GM19239 (cell line): ENCODE results near the gene OSGIN1.

Experiments
- DNase-seq: peaks from one replicate; pipeline ENCODE4 v3.0.0; 2011; ENCODE audit warnings: low spot score; ENCODE audit not compliant: insufficient read length
- FAIRE-seq: peaks from 2 replicates; lab custom pipeline; 2011; peaks lifted over from hg19 to GRCh38; lab: Jason Lieb, UNC

Gene OSGIN1

DNA sequence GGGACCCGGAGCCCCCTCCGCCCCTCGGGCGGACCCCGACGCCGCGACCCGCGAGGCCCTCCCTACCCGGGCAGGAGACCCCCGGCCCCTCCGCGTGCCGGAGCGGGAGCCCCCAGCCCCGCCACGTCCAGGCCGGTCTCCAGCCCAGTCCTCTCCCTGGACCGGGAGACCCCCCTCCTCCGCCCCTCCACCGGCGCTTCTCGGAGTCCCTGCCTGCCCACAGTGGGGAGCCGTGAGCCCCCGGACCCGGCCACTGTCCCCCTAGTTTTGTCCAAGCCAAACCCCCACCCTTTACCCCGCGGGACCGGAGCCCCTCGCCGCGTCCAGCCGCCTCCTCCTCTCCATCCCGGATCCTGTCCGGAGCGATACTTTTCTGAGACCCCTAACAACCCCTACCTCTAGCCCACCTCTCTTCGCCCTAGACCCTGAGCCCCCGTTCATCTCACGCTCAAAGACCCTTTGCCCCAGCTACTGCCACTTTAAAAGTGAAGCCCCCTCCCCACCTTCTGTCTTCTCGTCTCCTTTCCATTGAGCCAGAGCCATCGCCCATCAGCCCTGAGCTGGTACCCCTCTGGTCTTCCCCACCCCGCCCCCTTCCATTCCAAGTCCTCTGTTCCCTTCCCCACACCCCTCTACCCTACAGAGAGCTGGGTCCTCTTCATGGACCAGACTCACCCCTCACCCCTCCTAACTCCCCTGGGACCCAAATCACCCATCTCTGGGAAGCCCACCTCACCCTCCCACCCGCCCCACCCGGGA lies 16.0 kb downstream of the OSGIN1 start:
- FAIRE-seq (no peak), DNase-seq (no peak)

DNA sequence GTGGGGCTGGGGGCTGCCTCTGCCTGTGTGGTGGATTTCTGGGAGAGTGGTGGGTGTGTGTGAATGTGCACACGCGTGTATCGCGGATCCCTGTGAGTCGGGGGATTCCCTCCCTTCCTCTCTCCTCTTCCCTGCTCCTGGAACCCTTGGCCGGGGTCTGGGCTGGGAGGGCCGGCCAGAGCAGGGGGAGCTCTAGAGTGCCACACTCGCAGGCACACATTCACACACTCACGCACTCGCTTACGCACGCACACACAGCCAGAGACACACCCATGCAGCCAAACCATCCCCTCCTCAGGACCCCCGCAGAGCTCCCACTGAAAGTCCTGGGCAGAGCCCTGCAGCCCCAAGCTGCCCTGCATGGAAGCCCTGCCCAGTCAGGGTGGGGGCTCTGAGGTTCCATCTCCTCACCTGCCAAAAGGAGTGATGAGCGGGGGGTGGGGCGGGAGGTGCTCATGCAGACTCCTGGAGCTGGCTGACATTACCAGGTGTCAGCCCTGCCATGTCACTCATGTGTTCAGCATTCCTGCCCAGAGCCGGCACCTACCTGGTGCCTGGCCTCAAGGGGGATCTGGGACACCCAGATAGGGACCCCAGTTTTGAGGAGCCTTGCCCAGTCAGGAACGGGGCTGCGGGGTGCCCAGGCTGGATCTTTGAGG lies 16.9 kb downstream of the OSGIN1 start:
- no peak for FAIRE-seq
- no peak for DNase-seq

DNA sequence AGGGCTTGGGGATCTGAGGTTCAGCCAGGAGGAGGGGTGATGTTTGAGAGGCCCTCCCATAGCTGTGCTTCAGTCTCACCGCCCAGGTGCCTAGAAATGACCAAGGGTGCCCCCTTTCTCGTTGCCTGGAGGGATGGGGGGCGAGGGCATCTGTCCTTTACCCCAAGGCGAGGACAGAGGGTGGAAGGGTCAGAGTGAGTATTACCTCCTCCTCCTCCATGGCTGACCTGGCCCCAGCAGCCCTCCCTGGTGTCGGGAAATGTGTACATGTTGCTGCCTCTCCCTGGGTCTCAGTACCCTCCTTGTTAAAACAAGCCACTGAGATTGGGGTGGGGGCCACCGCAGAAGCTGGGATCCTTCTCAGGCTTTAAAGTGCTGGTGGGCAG lies 17.4 kb downstream of the OSGIN1 start:
- no peak for DNase-seq
- FAIRE-seq = no peak

DNA sequence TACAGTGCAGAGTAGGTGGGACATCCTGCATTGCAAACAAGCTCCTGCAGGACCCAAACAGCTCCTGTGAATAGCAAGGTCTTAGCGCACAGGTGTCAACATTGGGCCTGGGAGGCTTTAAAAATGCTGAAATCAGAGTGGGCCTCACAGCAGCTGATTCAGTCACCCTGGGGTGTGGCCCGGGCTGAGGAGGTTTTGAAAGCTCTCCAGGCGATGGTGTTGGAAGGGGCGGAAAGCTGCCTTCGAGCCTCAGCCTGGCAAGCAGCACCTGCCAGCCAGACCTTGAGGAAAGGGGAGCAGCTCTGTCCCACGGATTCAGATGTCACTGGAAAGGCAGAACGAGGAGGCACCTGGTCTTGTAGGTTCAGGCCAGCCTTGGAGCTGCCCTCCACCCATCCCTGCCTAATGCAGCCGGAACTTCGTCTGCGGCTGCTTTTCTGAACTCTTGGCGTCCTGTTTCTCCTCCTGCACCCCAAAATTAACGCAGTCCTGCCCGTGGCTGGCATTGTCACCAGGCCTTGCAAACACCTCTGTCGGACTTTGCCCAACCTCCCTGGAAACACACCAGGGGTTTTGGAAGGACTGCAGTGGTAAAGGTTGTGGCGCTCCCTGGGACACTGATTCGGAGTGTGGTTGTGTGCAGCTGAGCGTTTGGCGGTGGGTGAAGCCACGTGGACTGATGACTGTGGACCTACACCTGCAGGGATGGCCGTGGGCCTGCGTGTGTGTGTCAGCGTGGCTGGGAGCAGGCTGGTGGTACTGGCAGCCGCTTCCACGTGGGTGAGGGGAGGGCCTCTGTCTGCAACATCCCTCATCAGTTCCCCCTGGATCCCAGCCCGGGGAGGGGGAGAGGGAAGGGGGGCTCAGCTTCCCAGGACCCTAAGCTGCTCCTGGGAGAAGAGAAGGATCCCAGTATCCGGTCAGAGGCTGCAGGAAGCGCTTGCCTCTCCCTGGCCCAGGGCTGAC lies 18.4 kb downstream of the OSGIN1 start:
- FAIRE-seq = no peak
- no peak for DNase-seq

DNA sequence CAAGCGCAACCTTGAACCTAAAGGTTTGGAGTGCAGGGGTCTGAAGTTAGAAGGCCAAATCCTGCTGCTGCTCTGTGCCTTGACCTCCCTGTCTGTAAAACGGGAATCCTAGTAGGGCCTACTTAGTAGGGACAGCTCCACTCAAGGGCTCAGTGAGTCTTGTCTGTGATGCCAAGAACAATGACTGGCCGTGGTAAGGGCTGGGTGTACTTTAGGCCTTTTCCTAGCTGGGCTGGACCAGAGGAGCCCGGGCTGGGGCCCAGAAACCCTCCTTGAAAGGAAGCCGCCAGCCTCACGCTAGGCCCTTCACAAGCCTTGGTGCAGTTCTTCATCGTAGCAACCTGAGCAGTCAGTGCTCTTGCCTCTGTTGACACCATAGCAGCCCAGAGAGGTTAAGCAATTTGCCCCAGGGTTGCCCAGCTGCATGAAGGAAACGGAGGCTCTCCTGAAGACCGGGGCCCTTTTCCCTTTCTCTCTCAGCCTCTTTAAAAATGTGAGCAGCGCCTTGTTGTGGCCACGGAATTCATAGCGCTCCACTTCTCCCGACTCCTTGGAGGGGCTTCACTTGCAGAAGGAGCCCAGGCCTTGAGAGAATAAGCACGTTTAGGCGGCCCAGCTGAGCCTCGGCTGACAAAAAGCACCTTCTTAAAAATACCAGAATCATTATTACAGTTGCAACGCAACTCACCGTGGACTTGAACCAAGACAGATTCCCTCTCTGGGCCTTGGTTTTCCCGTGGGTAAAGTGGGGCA lies 19.4 kb downstream of the OSGIN1 start:
- no peak for DNase-seq
- FAIRE-seq = no peak

DNA sequence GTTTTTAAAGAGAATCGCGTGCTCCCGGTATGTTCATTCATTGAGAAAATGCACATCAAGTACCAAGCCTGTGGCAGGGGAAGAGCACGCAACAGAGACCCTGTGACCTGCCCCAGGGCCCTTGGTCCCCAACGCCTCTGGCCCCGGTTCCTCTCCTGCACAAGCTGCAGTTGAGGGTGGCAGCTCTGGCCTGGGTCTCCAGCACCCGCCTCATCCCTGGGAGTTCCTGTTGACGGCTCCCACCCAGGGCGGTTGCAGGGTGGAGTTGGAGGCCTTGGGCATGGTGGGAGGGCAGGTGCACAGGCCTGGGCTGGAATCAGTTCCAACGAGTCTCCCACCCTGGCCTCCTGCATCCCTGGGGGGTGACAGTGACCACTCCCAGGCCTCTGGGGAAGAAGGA lies 20.0 kb downstream of the OSGIN1 start:
- DNase-seq = no peak
- no peak for FAIRE-seq

DNA sequence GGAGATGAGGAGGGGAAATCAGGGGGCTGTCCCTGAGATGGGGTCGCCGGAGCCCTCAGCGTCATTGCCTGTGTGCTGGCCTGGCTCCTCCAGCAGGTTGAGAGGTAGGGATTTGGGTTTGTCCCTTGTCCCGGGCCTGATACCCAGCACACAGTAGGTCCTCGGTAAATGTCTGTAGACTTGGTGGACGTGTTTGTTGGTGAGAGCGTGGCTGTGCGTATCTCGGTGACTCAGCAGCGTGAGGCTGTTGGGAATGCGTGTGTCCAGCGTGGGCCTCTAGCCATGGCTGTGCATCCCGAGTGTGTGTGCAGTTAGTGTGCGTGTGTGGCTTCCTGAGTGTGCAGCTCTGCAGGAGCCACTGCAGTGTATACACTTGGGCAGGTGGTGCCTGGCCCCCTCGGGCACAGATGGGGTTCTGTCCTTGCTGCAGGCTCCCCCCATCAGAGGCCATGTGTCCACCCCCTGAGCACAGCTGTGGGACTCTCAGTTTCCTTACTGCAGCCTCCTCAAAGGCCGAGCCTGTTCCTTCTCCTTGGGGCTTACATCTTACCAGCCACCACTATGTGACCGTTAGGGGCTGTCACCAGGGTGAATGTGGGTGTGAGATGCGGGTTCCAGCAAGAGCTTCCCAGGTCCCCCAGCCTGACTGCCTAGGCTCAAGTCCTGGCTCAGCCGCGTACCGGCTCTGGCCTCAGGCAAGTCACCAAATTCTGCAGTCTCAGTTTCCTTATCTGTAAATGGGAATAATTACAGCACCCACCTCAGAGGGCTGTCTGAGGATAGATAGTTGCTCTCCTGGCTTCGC lies 20.7 kb downstream of the OSGIN1 start:
- FAIRE-seq (no peak), DNase-seq (no peak)

DNA sequence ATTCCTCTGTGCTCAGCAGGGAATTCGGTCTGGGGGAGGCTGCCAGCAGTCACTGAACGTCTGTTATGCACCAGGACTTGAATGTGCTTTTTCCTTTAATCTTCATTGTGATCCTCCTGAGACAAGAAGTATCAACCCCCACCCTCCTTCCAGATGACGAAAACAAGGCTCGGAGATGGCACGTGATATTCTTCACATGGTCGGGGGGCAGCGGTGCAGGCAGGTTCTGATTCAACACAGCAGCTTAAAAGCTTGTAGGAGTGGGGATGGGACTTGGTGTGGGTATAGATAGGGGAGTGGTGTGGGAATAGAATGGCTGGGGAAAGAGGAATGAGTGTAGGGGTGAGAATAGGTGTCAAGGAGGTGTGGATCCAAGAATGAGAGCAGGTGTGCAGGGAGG lies 21.4 kb downstream of the OSGIN1 start:
- FAIRE-seq = no peak
- no peak for DNase-seq

DNA sequence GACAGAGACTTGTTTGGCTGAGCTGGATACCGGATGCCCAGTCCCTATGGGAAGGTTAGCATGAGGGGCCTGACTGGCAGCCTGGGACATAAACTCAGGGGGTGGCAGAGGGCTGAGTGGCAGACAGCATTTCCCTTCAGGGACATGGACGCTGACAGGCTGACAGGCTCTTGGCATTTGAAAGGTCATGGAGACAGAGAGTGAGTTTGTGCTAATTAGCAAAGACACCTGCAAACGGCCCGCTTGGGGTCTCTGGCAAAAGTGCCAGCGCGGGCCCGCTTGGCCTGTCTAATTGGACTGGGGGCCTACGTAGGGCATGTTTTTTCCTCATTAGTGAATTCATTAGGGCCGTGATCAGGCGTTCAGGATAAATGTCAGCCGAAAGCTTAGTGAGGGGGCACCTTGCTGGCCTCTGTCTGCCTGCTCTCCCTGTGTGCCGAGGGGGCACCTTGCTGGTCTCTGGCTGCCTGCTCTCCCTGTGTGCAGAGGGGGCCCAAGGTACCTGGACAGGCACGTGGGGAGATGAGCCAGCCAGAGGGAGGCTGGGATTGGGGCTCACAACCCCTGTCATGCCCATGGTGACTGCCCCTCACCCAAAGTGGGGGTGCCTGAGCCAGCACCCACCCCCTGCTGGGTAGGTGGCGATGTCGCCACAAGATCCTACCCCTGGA lies 22.7 kb downstream of the OSGIN1 start:
- DNase-seq (no peak), FAIRE-seq (no peak)

DNA sequence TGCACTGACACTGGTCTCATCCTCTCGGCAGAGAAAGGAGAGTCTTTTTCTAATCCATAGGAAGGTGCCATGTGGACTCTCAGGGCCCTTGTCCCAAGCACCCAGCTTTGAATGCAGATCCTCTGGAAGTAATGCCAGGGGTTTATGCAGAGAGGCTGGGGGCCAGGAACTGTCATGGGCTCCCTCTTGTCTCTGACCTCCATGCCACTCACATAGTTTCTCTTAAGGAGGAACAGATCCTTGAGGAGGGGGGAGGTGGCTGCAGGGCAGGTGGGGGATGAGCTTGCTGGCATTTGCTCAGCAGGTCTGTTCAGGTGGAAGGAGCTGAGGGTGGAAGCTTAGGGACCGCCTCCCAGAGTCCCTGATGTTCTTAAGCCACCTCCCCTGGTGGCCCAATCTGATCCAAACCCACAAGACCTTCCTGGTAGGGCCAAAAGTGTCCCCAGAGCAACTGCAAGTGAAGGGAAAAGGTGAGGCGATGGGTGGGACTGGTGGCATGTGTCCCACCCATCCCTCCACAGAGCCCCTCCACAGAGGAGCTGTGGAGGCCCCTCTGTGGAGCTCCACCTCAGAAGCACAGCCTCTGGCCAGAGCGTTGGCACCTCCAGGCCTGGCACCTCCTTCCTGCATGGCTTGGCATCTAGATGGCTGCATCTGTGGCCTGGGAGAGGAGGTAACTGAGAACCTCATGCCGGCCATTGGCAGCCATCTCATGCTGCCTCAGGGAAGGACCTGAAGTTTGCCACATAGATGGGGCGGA lies 24.2 kb downstream of the OSGIN1 start:
- FAIRE-seq = no peak
- no peak for DNase-seq

DNA sequence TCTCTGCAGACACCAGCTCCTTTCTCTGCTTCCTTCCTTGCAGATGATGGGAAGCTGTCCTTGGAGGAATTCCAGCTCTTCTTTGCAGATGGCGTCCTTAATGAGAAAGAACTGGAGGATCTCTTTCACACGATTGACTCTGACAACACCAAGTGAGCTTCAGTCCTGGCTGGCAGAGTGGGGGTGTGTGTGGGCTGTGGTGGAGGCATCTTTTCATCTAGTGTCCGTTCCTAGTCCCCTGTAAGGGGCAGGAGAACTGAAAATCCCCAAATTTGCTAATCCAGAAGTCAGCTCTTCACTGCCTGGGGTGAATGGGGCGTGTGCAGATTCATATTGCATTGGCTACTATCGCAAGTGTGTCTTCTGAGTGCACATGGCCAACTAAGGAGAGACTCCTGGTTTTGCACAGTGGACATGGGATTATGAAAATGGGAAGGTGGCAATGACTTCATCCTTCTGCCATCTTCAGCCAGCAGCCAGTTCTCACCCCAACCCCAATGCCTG lies 25.4 kb downstream of the OSGIN1 start:
- FAIRE-seq (no peak), DNase-seq (no peak)

DNA sequence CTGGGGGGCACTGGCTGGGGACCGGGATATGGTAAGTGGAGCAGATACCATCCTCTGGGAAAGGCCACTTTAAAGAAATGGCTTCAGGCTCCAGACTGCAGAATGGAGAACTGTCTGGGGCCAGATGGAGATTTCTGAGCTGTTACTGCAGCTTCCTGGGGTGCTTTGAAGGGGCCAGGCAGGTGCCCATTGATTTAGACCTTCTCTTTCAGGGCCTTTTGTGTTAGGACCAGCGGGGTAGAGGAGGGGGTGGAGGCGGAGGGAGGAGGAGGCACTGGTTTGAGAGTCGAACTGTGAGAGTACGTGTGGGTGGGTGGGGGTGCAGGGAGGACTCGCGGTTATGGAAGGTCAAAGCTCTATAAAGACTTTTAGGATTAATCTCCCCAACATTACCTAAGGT lies 26.4 kb downstream of the OSGIN1 start:
- FAIRE-seq = no peak
- no peak for DNase-seq

DNA sequence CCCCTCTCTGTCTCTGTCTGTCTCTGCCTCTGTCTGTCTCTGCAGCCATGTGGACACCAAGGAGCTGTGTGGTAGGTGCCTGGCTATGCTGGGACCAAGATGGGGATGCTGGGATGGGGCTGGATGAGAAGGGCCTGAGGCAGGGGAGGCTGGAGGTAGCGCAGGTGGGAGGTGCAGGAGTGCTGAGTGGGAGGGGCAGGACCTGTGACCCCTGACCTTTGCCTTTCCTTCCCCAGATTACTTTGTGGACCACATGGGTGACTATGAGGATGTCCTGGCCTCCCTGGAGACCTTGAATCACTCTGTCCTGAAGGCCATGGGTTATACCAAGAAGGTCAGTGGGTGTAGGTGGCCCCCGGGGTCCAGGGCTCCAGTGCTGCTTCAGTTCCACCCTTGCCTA lies 27.8 kb downstream of the OSGIN1 start:
- FAIRE-seq = no peak
- DNase-seq = no peak

DNA sequence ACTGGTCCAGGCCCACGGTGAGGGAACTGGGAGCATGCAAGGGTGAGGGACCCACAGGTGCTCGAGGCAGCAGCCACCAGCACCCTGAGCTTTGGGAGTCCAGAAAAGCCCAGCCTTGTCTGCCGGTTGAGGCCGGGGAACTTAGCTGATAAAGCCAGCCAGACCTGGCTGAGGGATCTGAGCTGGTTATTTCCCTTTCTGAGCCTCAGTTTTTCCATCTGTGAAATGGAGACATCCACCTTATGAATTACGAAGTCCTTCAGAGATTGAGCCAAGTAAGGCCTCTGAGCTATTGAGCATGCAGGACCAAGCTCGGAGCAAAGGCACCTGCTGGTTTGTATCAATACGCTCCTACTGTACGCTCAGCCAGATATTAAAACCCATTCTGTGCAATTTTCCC lies 28.8 kb downstream of the OSGIN1 start:
- FAIRE-seq = no peak
- DNase-seq = no peak

DNA sequence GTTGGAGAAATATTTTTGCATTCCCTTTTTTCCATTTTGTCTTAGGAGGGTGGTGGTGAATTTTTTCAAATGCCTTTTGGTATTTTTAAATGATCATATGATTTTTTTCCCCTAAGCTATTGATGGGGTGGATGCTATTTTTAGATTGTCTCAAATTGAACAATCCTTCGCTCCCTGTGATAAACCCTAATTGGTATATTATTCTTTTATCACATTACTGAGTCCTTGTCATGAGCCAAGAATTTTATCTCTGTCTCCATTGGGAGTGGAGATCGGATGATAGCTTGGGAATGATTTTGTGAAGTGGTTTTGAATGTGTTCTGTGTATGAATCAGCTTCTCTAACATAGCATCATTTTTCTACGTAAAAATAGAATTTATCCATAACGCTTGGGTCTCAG lies 30.5 kb downstream of the OSGIN1 start:
- FAIRE-seq (no peak), DNase-seq (no peak)

DNA sequence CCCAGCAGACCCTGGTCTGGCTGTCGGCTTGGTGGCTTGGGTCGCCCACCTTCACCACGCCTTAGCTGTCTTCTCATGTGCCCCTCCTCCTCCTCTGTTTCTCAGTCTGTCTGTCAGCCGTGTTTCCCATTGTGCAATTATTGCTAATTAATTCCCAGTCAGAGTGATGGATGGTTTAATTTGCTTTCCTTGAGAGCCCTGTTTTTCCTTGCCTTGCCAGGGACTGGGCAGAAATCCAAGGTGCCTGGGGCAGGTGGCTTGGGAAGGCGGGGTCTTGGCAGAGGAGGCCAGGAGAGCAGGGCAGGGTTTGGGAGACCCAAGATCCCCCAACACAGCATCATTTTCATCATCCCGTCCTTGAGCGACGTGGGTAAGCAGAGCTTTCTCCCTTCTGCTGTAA lies 36.3 kb downstream of the OSGIN1 start:
- FAIRE-seq = no peak
- no peak for DNase-seq

DNA sequence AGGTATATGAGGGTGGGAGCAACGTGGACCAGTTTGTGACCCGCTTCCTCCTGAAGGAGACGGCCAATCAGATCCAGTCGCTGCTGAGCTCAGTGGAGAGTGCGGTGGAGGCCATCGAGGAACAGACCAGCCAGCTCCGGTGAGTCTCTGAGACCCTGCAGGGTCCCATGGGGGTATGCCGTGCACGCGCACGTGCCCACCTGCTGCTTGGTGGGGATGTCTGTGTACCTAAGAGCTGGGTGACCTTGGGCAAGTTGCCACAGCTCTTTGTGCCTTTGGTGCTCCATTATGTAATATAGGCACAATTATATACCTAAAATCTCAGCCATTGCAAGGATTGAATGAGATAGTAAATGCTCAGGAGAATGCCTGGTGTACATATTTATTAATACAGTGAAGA lies 37.5 kb downstream of the OSGIN1 start:
- no peak for FAIRE-seq

DNA sequence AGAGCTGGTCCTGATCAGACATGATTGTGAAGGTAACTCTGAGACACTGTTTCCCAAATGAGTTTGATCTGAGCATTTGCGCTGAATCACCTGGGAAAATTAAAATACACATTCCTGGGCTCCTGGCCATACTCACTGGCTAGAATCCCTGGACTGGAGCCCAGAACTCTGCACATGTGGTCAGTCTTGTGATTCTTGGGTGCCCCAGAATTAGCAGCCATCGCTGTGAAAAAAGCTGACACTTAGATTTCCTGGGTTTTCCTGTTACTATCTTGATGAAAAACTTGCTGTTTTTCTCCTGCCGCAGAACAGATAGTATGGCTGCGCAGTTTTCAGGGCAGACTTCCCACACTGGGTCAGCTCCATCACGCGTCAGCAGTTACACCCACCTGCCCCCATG lies 39.6 kb downstream of the OSGIN1 start:
- no peak for DNase-seq
- no peak for FAIRE-seq

More for the DNA sequence above, 37.5 kb downstream of the OSGIN1 start:
- DNase-seq = no peak
